IMR-90 (cell line): ENCODE results near the gene GBF1. TPM values are rescaled to one million over a fixed set of nuclear protein-coding genes. Genes with fewer than 3 reads are reported as not detected.

Experiments used
- ATAC-seq: fragments of 200-7000 bp; cut with Tn5 transposase; 2 replicates; pipeline ENCODE4 v1.9.1; 2020; ENCODE audit warnings: low read depth, mild to moderate bottlenecking, moderate library complexity
- BruUV-seq: library from RNA; stranded (reverse); fragments of 400-500 nt; replicated peaks from 2 replicates; lab custom pipeline; 2021; lab: Mats Ljungman, UMichigan
- CTCF ChIA-PET: fragments of 300-600 bp; formaldehyde crosslinking; extraction: SDS; loops from one replicate; lab custom pipeline; 2021; ENCODE audit warnings: antibody characterized with exemption; lab: Yijun Ruan, JAX
- POLR2A ChIA-PET: fragments of 300-600 bp; sonication (Branson Sonifier 250); formaldehyde crosslinking; loops from one replicate; lab custom pipeline; 2022; ENCODE audit warnings: antibody characterized with exemption; ENCODE audit not compliant: unreplicated experiment; lab: Charles Lee
- DNase-seq: peaks from one replicate; pipeline ENCODE4 v3.0.0; 2013
- H2AFZ ChIP-seq: replicated peaks from 2 replicates; pipeline ENCODE3; 2013; ENCODE audit warnings: low read length, mild to moderate bottlenecking; ENCODE audit not compliant: poor library complexity
- H2AK5ac ChIP-seq: 2 replicates; pipeline ENCODE4 v1.6.1; 2013; ENCODE audit warnings: low read depth, low read length, inconsistent platforms
- H2AK9ac ChIP-seq: replicated peaks from 2 replicates; pipeline ENCODE3; 2013; ENCODE audit warnings: mild to moderate bottlenecking, low read depth, low read length, moderate library complexity; ENCODE audit not compliant: poor library complexity
- H2BK120ac ChIP-seq: 2 replicates; pipeline ENCODE4 v1.6.1; 2013; ENCODE audit warnings: low read depth, low read length, inconsistent platforms
- H2BK15ac ChIP-seq: 3 replicates; pipeline ENCODE4 v1.6.1; 2013; ENCODE audit warnings: low read depth, low read length, inconsistent platforms
- H2BK20ac ChIP-seq: 2 replicates; pipeline ENCODE4 v1.6.1; 2013; ENCODE audit warnings: low read depth, mild to moderate bottlenecking, inconsistent platforms, low read length, moderate library complexity
- H2BK5ac ChIP-seq: 2 replicates; pipeline ENCODE4 v1.6.1; 2013; ENCODE audit warnings: mild to moderate bottlenecking, low read depth, low read length, inconsistent platforms; ENCODE audit not compliant: poor library complexity, severe bottlenecking
- H3K14ac ChIP-seq: replicated peaks from 2 replicates; pipeline ENCODE4 v1.6.1; 2013; ENCODE audit warnings: low read depth, low read length, inconsistent platforms
- H3K18ac ChIP-seq: 2 replicates; pipeline ENCODE4 v1.6.1; 2013; ENCODE audit warnings: low read depth, low read length, control low read depth
- H3K23ac ChIP-seq: 2 replicates; pipeline ENCODE4 v1.6.1; 2013; ENCODE audit warnings: low read depth, low read length, inconsistent platforms
- H3K27ac ChIP-seq: 2 replicates; pipeline ENCODE4 v1.5.1; 2013; ENCODE audit warnings: mild to moderate bottlenecking, control low read depth, low read length; ENCODE audit not compliant: insufficient read depth
- H3K27me3 ChIP-seq: 2 replicates; pipeline ENCODE4 v1.6.1; 2013; ENCODE audit warnings: low read length; ENCODE audit not compliant: control insufficient read depth, insufficient read depth
- H3K36me3 ChIP-seq: 2 replicates; pipeline ENCODE4 v1.6.1; 2013; ENCODE audit warnings: low read length, mixed read lengths; ENCODE audit not compliant: control insufficient read depth, insufficient read depth
- H3K4ac ChIP-seq: 2 replicates; pipeline ENCODE4 v1.6.1; 2013; ENCODE audit warnings: low read depth, low read length, inconsistent platforms
- H3K4me1 ChIP-seq: 2 replicates; pipeline ENCODE4 v1.6.1; 2013; ENCODE audit warnings: low read length, mixed read lengths; ENCODE audit not compliant: control insufficient read depth, insufficient read depth
- H3K4me2 ChIP-seq: 2 replicates; pipeline ENCODE4 v1.6.1; 2013; ENCODE audit warnings: low read depth, mild to moderate bottlenecking, control low read depth, low read length, moderate library complexity
- H3K4me3 ChIP-seq: 2 replicates; pipeline ENCODE4 v1.5.1; 2013; ENCODE audit warnings: low read depth, mild to moderate bottlenecking, control low read depth, low read length, moderate library complexity; ENCODE audit not compliant: insufficient read depth
- H3K56ac ChIP-seq: 2 replicates; pipeline ENCODE4 v1.6.1; 2013; ENCODE audit warnings: low read length, inconsistent platforms; ENCODE audit not compliant: insufficient read depth; ENCODE audit errors: extremely low read depth
- H3K79me1 ChIP-seq, 2 experiments: 2 replicates each; pipeline ENCODE4 v1.6.1; 2013; ENCODE audit warnings: low read length in 2 of 2, inconsistent platforms in 1 of 2, low read depth in 1 of 2
- H3K9ac ChIP-seq: 2 replicates; pipeline ENCODE4 v1.6.1; 2013; ENCODE audit warnings: low read depth, low read length, control low read depth
- H3K9me1 ChIP-seq: 2 replicates; pipeline ENCODE4 v1.6.1; 2013; ENCODE audit warnings: low read length, inconsistent platforms; ENCODE audit not compliant: insufficient read depth
- H3K9me3 ChIP-seq: 2 replicates; pipeline ENCODE4 v1.6.1; 2013; ENCODE audit warnings: low read length; ENCODE audit not compliant: control insufficient read depth, insufficient read depth
- H4K20me1 ChIP-seq: 2 replicates; pipeline ENCODE4 v1.6.1; 2013; ENCODE audit warnings: low read length, inconsistent platforms; ENCODE audit not compliant: insufficient read depth
- H4K5ac ChIP-seq: 2 replicates; pipeline ENCODE4 v1.6.1; 2013; ENCODE audit warnings: mild to moderate bottlenecking, low read depth, low read length, control low read depth
- H4K8ac ChIP-seq, 2 experiments: 2 replicates each; pipeline ENCODE4 v1.6.1; 2013; ENCODE audit warnings: low read depth in 2 of 2, low read length in 2 of 2, control low read depth in 1 of 2, inconsistent platforms in 1 of 2
- H4K91ac ChIP-seq: 2 replicates; pipeline ENCODE4 v1.6.1; 2013; ENCODE audit warnings: low read depth, low read length, inconsistent platforms; ENCODE audit not compliant: insufficient read depth
- MAFK ChIP-seq: IDR thresholded peaks from 2 replicates; pipeline ENCODE4 v1.6.1; 2012; ENCODE audit warnings: low read depth, low read length, improper control_type of control experiment
- MAZ ChIP-seq: IDR thresholded peaks from 2 replicates; pipeline ENCODE4 v1.6.1; 2012; ENCODE audit warnings: low read depth, mild to moderate bottlenecking, low read length, improper control_type of control experiment, moderate library complexity, borderline replicate concordance
- MXI1 ChIP-seq: IDR thresholded peaks from 2 replicates; pipeline ENCODE4 v1.6.1; 2012; ENCODE audit warnings: low read depth, mild to moderate bottlenecking, low read length, moderate library complexity, borderline replicate concordance
- NFE2L2 ChIP-seq: fragments of 150-350 bp; IDR thresholded peaks from 2 replicates; pipeline ENCODE4 v1.6.1; 2016; ENCODE audit warnings: low read depth, mild to moderate bottlenecking, low read length
- POLR2A ChIP-seq: IDR thresholded peaks from 2 replicates; pipeline ENCODE4 v1.6.1; 2012; ENCODE audit warnings: mild to moderate bottlenecking, low read depth, low read length
- RAD21 ChIP-seq: IDR thresholded peaks from 2 replicates; pipeline ENCODE4 v1.6.1; 2012; ENCODE audit warnings: low read length, improper control_type of control experiment
- RCOR1 ChIP-seq: IDR thresholded peaks from 2 replicates; pipeline ENCODE4 v1.6.1; 2012; ENCODE audit warnings: mild to moderate bottlenecking, low read length, improper control_type of control experiment; ENCODE audit not compliant: insufficient replicate concordance
- RFX5 ChIP-seq: IDR thresholded peaks from 2 replicates; pipeline ENCODE4 v1.8.0; 2012; ENCODE audit warnings: low read depth, mild to moderate bottlenecking, low read length, moderate library complexity
- WGBS, 2 experiments: methylation state at CpG; one replicate each; pipeline versions ENCODE4 v1.1.5 to v1.1.7; 2013; ENCODE audit warnings: missing lambda C conversion rate in 2 of 2; ENCODE audit not compliant: insufficient read length in 1 of 2; ENCODE audit errors: extremely low coverage in 2 of 2; 5-methylcytosine and 5-hydroxymethylcytosine counted together
- dilution Hi-C: fragments of 300-500 bp; cut with HindIII; formaldehyde crosslinking; loops from one replicate; pipeline ENCODE4 v1.14.3; 2018; ENCODE audit warnings: low sequenced_read_pairs; ENCODE audit not compliant: unreplicated experiment
- in situ Hi-C: fragments of 300-500 bp; cut with MboI; formaldehyde crosslinking; loops from 3 replicates; pipeline ENCODE4 v1.14.3; 2019; ENCODE audit warnings: low sequenced_read_pairs, inconsistent platforms, mixed read lengths
- intact Hi-C: fragments of 100-400 bp; cut with micrococcal nuclease; formaldehyde crosslinking; loops from 2 replicates; pipeline ENCODE4 v1.10.0; 2022
- polyA plus RNA-seq, 3 experiments: library from polyadenylated mRNA; depleted of rRNA; stranded (reverse); fragments of >200 nt; gene quantifications; 2 replicates each; pipeline ENCODE4 v1.2.3, GENCODE V29; 2012; ENCODE audit warnings: low replicate concordance in 1 of 3
- total RNA-seq: library from RNA; depleted of rRNA; stranded (reverse); fragments of >200 nt; gene quantifications from 2 replicates; pipeline ENCODE4 v1.2.3, GENCODE V29; 2012
- TF ChIP-seq, protein P1 (sequence below): fragments of 150-350 bp; IDR thresholded peaks from 2 replicates; pipeline ENCODE4 v1.6.1; 2016; ENCODE audit warnings: low read depth, mild to moderate bottlenecking, low read length, moderate library complexity, borderline replicate concordance
- TF ChIP-seq, protein P2 (sequence below): conservative IDR thresholded peaks from 2 replicates; pipeline ENCODE4 v1.5.1; 2012; ENCODE audit warnings: mild to moderate bottlenecking, low read depth, low read length, improper control_type of control experiment

The GBF1 gene
- total and polyA plus RNA-seq, 2 of the 4 experiments (the other 2 are of a cell fraction), result 38.7 to 40.1 TPM

DNA sequence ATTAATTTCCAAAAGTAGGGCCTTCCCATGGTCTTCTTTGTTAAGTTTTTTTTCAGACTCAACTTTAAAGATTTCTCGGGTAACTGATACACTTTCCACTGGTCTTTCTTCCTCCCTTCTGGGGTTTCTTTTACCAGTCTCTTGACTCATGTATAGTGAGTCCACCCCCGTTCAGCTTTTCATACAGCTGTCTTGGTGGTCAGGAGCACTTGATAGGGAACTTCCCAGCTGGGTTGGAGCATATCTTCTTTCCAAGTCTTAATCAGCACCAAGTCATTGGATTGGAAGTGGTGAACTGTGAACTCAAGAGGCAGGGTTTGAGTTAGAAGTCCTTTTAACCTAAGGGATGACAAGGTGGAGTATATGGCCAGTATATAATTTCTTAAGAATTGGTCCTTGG, 48.4 kb upstream of the GBF1 start:
- Histone ChIP-seq H3K9me1 (no peaks in the 10 kb centered on the region), H2BK15ac (no peak overlapping the region), H3K9me3 (peaks cover 11% of the 10 kb centered on the region), H3K23ac (no peak overlapping the region), H2BK20ac (no peak overlapping the region), H3K36me3 (no peaks in the 10 kb centered on the region), H4K20me1 (no peaks in the 10 kb centered on the region), H3K79me1 (no peaks in the 10 kb centered on the region), H3K4me1 (no peaks in the 10 kb centered on the region), H3K4ac (no peak overlapping the region), H4K8ac (no peak overlapping the region), H3K27ac (no peak overlapping the region), H2AFZ (no peak overlapping the region), H3K14ac (no peak overlapping the region), H2BK5ac (no peak overlapping the region), H3K27me3 (peaks cover 15% of the 10 kb centered on the region), H2AK9ac (no peak overlapping the region), H3K4me3 (no peak overlapping the region), H3K9ac (no peak overlapping the region), H3K56ac (no peak overlapping the region), H2BK120ac (no peak overlapping the region), H3K18ac (no peak overlapping the region), H4K5ac (no peak overlapping the region), H4K91ac (no peak overlapping the region), H3K4me2 (no peak overlapping the region), H2AK5ac (no peak overlapping the region)
- in situ Hi-C loops (no loop called here), dilution Hi-C loops (no loop called here), intact Hi-C loops (no loop called here)
- ATAC-seq (no peak), DNase-seq (peak; percentile 23)
- POLR2A ChIA-PET, result no interaction called here
- BruUV-seq, result no TSS peak
- TF ChIP-seq POLR2A (no peak), RAD21 (no peak), MAZ (no peak), MAFK (no peak), NFE2L2 (no peak), MXI1 (no peak), RFX5 (no peak), RCOR1 (no peak)
- TF ChIP-seq, protein P1, sequence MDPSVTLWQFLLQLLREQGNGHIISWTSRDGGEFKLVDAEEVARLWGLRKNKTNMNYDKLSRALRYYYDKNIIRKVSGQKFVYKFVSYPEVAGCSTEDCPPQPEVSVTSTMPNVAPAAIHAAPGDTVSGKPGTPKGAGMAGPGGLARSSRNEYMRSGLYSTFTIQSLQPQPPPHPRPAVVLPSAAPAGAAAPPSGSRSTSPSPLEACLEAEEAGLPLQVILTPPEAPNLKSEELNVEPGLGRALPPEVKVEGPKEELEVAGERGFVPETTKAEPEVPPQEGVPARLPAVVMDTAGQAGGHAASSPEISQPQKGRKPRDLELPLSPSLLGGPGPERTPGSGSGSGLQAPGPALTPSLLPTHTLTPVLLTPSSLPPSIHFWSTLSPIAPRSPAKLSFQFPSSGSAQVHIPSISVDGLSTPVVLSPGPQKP, result no peak
- TF ChIP-seq, protein P2, sequence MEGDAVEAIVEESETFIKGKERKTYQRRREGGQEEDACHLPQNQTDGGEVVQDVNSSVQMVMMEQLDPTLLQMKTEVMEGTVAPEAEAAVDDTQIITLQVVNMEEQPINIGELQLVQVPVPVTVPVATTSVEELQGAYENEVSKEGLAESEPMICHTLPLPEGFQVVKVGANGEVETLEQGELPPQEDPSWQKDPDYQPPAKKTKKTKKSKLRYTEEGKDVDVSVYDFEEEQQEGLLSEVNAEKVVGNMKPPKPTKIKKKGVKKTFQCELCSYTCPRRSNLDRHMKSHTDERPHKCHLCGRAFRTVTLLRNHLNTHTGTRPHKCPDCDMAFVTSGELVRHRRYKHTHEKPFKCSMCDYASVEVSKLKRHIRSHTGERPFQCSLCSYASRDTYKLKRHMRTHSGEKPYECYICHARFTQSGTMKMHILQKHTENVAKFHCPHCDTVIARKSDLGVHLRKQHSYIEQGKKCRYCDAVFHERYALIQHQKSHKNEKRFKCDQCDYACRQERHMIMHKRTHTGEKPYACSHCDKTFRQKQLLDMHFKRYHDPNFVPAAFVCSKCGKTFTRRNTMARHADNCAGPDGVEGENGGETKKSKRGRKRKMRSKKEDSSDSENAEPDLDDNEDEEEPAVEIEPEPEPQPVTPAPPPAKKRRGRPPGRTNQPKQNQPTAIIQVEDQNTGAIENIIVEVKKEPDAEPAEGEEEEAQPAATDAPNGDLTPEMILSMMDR, result no peak
- WGBS, 2 experiments, result no CpG with 5 or more reads among the region's 2 CpGs
- CTCF ChIA-PET, result no interaction called here
